IPS DF 6.9 (cell line): ENCODE measurements around the gene DIPK1B.

ENCODE experiments used
- DNase-seq: peaks from one replicate; pipeline ENCODE4 v3.0.0-alpha.2; 2013; ENCODE audit warnings: low read depth, low spot score
- H3K27ac ChIP-seq: one replicate; pipeline ENCODE4 v1.5.1; 2013; ENCODE audit warnings: low read length, control low read depth
- H3K27me3 ChIP-seq: 2 replicates; pipeline ENCODE4 v1.6.1; 2013; ENCODE audit warnings: mild to moderate bottlenecking, low read length; ENCODE audit not compliant: control insufficient read depth, insufficient read depth
- H3K36me3 ChIP-seq: 2 replicates; pipeline ENCODE4 v1.6.1; 2013; ENCODE audit warnings: low read length; ENCODE audit not compliant: control insufficient read depth, insufficient read depth
- H3K4me1 ChIP-seq: 2 replicates; pipeline ENCODE4 v1.6.1; 2013; ENCODE audit warnings: low read length; ENCODE audit not compliant: control insufficient read depth, insufficient read depth
- H3K4me3 ChIP-seq: 2 replicates; pipeline ENCODE4 v1.5.1; 2013; ENCODE audit warnings: mild to moderate bottlenecking, low read length
- H3K9me3 ChIP-seq: 2 replicates; pipeline ENCODE4 v1.6.1; 2013; ENCODE audit warnings: low read length, inconsistent platforms; ENCODE audit not compliant: control insufficient read depth, insufficient read depth
- whole genome bisulfite sequencing: extraction: QIAGEN DNeasy Blood & Tissue Kit; methylation state at CpG from one replicate; pipeline ENCODE4 v1.1.7; 2013; ENCODE audit warnings: mixed read lengths, missing lambda C conversion rate; ENCODE audit not compliant: insufficient read length, insufficient coverage; 5-methylcytosine and 5-hydroxymethylcytosine counted together

DIPK1B gene

DNA sequence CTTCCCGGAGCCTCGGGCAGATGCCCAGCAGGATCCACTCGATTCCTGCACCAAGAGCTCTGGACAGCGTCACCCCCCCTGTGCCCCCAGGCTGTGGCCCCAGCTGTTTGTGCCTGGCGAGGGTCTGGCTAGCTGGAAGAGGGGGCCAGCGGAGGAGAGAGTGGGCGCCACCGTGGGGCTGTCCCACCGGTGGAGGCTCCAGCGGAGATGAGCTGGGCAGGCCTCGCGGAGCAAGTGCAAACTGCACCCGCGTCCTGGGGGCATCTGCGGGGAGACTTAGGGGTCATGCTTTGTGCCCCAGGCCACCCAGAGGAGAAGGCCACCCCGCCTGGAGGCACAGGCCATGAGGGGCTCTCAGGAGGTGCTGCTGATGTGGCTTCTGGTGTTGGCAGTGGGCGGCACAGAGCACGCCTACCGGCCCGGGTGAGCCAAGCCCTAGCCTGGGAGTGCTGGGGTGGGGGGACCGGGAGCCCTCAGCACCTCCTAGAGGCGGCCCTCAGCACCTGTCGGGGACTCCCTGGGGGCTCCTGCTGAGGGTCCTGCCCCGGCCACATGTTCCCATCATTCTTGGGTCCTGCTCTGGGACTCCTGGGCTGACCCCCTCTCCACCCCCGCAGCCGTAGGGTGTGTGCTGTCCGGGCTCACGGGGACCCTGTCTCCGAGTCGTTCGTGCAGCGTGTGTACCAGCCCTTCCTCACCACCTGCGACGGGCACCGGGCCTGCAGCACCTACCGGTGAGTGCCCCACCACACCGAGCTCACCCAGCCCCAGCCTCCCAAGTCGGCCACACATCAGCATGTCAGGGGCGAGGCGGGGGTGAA, 44.2 kb upstream of the DIPK1B start:
- DNase-seq = no peak
- Histone ChIP-seq H3K4me3 (no peak overlapping the region), H3K36me3 (no peaks in the 10 kb centered on the region; the same call in 1 of the 2 replicates), H3K4me1 (peaks cover 2% of the 10 kb centered on the region; the same call in 1 of the 2 replicates), H3K9me3 (no peaks in the 10 kb centered on the region), H3K27ac (no peak overlapping the region), H3K27me3 (no peaks in the 10 kb centered on the region)
- WGBS = no CpG with 5 or more reads among the region's 40 CpGs

DNA sequence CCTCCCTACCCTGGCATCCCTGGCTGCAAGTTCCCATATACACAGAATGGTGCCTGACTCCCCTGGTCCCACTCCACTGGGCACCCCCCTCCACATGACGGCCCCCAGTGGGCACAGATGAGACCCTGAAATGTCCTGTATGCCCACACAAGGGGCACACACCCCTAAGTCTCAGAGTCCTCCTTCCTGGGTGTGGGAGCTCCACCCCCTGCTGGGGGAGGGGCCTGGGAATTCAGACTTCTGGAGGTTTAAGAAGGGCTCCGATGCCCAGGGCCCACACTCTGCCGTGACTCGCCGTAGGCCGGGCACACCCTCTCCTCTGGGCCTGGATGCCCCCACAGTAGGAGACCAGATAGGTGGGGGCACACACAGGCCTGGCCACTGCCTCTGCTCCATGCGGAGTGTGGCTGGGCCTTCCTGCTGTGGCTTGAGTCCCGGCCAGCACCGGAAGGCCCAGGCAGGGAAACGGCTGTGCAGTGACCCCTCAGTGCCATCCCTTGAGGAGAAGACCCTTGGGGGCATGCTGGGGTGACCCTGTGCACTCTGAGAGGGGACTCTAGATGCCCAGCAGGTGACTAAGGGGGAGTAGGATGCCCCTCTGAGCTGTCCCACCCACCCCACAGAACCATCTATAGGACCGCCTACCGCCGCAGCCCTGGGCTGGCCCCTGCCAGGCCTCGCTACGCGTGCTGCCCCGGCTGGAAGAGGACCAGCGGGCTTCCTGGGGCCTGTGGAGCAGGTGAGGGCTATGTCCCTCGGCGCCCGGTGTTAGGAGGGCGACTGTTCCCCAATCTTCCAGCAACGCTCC, 43.2 kb upstream of the DIPK1B start:
- no peaks in the 10 kb centered on the region; the same call in 1 of the 2 replicates for H3K36me3 ChIP-seq
- H3K4me1 ChIP-seq = peaks cover 2% of the 10 kb centered on the region; the same call in 1 of the 2 replicates
- H3K27me3 ChIP-seq = no peaks in the 10 kb centered on the region
- no CpG with 5 or more reads among the region's 23 CpGs for WGBS
- H3K27ac ChIP-seq = no peak overlapping the region
- no peak for DNase-seq
- no peak overlapping the region for H3K4me3 ChIP-seq
- H3K9me3 ChIP-seq = no peaks in the 10 kb centered on the region

DNA sequence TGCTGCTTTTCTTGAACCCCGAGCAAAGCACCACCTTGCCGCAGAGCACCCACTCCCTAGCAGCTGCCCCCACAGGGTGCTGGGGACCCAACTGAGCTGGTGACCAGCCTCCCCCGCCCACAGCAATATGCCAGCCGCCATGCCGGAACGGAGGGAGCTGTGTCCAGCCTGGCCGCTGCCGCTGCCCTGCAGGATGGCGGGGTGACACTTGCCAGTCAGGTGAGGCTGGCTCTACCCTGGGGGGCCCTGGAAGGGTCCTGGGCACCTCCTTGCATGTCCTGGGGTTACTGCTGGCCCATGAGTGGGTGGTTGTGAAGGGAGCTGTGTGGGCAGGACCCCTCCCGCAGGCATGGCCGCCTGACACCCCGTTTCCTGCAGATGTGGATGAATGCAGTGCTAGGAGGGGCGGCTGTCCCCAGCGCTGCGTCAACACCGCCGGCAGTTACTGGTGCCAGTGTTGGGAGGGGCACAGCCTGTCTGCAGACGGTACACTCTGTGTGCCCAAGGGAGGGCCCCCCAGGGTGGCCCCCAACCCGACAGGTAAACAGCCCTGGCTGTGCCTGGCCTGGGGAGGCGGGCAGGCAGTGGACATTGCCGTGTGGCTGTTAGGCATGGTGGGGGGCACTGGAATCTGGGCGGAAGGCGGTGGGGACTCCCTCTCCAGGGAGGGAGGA, 42.4 kb upstream of the DIPK1B start:
- DNase-seq = no peak
- no peak overlapping the region for H3K27ac ChIP-seq
- no peaks in the 10 kb centered on the region for H3K9me3 ChIP-seq
- no peaks in the 10 kb centered on the region; the same call in 1 of the 2 replicates for H3K36me3 ChIP-seq
- no peaks in the 10 kb centered on the region for H3K27me3 ChIP-seq
- H3K4me3 ChIP-seq = no peak overlapping the region
- H3K4me1 ChIP-seq = peaks cover 2% of the 10 kb centered on the region; the same call in 1 of the 2 replicates
- WGBS = no CpG with 5 or more reads among the region's 23 CpGs

DNA sequence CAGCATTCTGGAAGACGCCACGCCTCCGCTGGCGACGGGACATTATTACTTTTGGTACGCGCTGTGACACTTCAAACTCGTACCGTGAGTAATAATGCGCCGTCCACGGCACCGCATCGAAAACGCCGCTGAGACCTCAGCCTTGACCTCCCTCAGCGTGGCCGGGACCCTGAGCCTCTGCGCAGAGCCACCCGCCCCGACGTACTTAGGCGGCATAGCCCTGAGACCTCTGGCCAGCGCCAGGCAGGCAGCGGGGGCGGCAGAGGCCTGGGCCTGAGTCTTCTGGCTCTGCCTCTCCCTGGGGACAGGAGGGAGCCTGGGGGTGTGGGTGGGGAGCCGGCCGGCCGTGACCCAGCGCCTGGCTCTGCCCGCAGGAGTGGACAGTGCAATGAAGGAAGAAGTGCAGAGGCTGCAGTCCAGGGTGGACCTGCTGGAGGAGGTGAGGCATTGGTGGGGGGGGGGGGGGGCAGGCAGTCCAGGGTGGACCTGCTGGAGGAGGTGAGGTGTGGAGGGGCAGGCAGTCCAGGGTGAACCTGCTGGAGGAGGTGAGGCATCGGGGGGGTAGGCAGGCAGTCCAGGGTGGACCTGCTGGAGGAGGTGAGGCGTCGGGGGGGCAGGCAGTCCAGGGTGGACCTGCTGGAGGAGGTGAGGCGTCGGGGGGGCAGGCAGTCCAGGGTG, 41.7 kb upstream of the DIPK1B start:
- peaks cover 2% of the 10 kb centered on the region; the same call in 1 of the 2 replicates for H3K4me1 ChIP-seq
- WGBS = no CpG with 5 or more reads among the region's 36 CpGs

DNA sequence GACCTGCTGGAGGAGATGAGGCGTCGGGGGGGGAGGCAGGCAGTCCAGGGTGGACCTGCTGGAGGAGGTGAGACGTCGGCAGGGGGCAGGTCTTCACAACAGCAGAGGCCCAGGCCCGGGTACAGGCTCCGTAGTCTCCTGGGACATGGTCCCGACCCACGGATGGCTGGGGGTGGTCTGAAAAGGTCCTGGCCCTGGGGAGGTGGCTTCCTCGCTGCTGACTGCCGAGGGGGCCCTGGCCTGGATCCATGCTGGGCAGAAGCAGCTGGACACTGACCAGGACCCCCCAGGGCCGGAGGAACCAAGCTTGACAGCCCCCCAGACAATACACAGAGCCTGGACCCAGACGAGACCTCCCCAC, 41.1 kb upstream of the DIPK1B start:
- WGBS = no CpG with 5 or more reads among the region's 12 CpGs
- H3K4me1 ChIP-seq = peaks cover 2% of the 10 kb centered on the region; the same call in 1 of the 2 replicates
- DNase-seq = no peak

More for the DNA sequence above, 41.7 kb upstream of the DIPK1B start:
- no peak for DNase-seq
- no peak overlapping the region for H3K27ac ChIP-seq
- no peaks in the 10 kb centered on the region; the same call in 1 of the 2 replicates for H3K36me3 ChIP-seq
- H3K9me3 ChIP-seq = no peaks in the 10 kb centered on the region
- no peaks in the 10 kb centered on the region for H3K27me3 ChIP-seq
- H3K4me3 ChIP-seq = no peak overlapping the region

DNA sequence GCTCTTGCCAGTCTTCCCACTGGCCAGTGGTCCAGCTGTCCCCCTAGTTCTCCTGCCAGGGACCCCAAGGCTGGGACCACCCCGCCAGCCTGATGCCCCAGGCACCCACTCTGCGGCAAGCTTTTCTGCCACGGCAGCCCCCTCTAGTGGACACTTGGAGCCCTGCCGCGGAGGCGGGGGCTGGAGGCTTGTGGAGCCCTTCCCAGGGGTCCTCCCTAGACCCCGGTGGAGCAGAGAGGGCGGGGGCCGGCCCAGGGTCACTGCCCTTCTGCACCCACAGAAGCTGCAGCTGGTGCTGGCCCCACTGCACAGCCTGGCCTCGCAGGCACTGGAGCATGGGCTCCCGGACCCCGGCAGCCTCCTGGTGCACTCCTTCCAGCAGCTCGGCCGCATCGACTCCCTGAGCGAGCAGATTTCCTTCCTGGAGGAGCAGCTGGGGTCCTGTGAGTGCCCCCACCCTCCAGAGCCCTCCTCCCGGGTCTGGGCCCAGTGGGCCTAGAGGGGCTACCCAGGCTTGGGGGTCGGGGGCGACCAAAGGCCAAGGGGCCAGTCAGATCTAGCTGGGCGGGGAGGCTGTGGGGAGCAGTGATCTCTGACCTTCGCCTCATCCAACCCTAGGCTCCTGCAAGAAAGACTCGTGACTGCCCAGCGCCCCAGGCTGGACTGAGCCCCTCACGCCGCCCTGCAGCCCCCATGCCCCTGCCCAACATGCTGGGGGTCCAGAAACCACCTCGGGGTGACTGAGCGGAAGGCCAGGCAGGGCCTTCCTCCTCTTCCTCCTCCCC, 40.5 kb upstream of the DIPK1B start:
- H3K9me3 ChIP-seq = no peaks in the 10 kb centered on the region
- H3K27me3 ChIP-seq = no peaks in the 10 kb centered on the region
- peaks cover 1% of the 10 kb centered on the region; the same call in 1 of the 2 replicates for H3K4me1 ChIP-seq
- H3K4me3 ChIP-seq = no peak overlapping the region
- H3K36me3 ChIP-seq = no peaks in the 10 kb centered on the region; the same call in 1 of the 2 replicates
- no peak for DNase-seq
- H3K27ac ChIP-seq = no peak overlapping the region
- no CpG with 5 or more reads among the region's 27 CpGs for WGBS

More for the DNA sequence above, 41.1 kb upstream of the DIPK1B start:
- Histone ChIP-seq H3K36me3 (no peaks in the 10 kb centered on the region; the same call in 1 of the 2 replicates), H3K9me3 (no peaks in the 10 kb centered on the region), H3K27ac (no peak overlapping the region), H3K4me3 (no peak overlapping the region), H3K27me3 (no peaks in the 10 kb centered on the region)

DNA sequence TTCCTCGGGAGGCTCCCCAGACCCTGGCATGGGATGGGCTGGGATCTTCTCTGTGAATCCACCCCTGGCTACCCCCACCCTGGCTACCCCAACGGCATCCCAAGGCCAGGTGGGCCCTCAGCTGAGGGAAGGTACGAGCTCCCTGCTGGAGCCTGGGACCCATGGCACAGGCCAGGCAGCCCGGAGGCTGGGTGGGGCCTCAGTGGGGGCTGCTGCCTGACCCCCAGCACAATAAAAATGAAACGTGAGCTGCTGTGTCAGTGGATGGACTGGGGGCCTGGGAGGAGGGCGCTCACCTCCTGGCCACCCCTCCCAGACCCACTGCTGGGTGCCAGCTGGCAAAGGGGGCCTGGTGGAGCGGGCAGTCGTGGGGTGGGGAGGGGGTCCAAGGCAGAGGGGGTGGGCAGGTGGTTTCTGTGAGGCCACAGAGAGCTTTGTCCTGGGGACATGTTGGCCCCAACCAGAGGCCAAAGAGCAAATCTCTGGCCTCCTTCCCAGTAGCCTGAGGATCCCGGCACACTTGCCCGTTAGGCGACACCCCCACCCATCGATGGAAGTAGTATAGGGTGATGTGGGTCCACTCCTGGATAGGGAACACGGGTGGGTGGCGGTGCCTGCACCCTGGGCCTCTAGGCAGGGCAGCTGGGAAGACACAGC, 39.8 kb upstream of the DIPK1B start:
- no CpG with 5 or more reads among the region's 14 CpGs for WGBS
- Histone ChIP-seq H3K4me3 (no peak overlapping the region), H3K27ac (no peak overlapping the region), H3K9me3 (no peaks in the 10 kb centered on the region), H3K36me3 (no peaks in the 10 kb centered on the region; the same call in 1 of the 2 replicates), H3K4me1 (no peaks in the 10 kb centered on the region), H3K27me3 (no peaks in the 10 kb centered on the region)
- DNase-seq = no peak

DNA sequence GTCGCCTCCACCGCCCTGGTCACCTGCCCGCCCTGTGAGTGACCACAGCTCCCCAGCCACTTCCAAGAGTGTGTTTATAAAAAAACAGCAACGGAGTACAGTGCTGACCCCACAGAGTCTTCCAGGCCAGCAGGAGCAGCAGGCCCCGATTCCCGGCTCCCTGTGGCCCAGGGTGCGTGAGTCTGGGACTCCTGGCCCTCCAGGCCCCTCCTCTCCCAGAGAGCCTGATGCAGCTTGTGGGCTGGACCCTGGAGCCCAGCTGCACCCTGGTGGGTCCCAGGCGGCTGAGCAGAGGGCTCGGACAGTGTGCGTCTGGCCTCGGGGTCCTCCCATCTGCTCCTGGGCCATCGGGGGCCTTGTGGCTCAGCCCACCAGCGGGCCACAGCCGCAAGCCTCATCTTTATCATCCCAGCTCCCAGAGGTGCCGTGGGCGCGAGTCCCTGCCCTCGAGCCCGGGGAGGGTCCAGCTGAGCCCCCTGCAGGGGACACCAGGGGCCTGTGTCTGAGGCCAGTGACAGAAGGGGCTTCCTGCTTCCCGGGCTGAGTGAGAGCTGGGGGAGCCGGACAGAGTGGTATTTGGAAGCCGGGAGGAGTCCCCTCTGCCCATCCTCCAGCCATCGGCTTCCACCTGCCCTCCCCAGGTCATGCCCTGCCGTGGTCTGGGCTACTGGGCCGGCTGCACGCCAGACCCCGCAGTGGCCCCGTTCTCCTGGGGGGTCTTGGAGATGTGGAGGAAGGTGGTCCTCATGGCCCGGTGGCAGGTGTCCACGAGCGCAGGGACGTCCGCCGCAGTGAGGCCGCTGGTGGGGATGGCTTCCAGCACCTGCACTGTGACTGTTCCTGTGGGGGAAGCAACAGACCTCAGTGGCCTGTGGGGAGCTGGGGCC, 39.0 kb upstream of the DIPK1B start:
- H3K27ac ChIP-seq = no peak overlapping the region
- H3K27me3 ChIP-seq = no peaks in the 10 kb centered on the region
- H3K4me1 ChIP-seq = no peaks in the 10 kb centered on the region
- no peak for DNase-seq
- H3K4me3 ChIP-seq = no peak overlapping the region
- WGBS = no CpG with 5 or more reads among the region's 35 CpGs
- no peaks in the 10 kb centered on the region for H3K9me3 ChIP-seq
- no peaks in the 10 kb centered on the region; the same call in 1 of the 2 replicates for H3K36me3 ChIP-seq
